ENCODE results near the gene LGMN. TPM values are rescaled to one million over a fixed set of nuclear protein-coding genes. Genes with fewer than 3 reads are reported as not detected.

Gene LGMN
- total RNA-seq, 2 donors from 2014 or later = 83.6 to 167 TPM

DNA sequence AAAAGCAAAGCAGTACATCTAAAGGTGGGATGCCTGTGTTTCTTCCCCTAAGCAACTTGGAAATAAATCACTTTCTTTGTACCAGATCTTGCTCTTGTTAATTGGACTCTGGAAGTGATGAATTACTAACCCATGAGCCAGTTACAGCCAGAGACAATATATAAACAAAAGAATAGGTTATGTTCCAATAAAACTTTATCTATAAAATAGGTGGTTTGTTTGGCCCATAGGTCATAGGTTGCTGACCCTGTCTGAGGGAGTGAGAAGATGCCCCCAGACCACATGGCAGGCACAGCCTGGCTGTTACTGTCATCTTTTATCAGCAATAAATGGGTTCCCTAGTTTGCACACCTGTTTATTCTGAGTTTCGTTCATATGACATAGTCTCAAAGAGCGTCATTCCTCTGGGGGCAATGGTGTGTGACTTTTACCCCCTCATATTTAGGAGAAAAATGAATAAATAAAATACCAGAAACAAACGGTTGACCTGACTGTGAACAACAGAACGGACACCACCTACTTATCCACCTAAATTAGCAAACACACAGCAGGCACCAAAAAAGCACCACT, 10.7 kb downstream of the LGMN start:
- Histone ChIP-seq H3K27ac (no peak overlapping the region), H3K9me3 (no peaks in the 10 kb centered on the region), H3K4me1 (ENCODE audit: control insufficient read depth in 1 of 2, low read depth in 2 of 2) (peaks cover 0 to 13% of the 10 kb centered on the region in 2 donors), H3K36me3 (peaks cover 5% of the 10 kb centered on the region), H3K4me3 (no peak overlapping the region), H3K27me3 (replicated peaks; ENCODE audit: insufficient read depth) (no peaks in the 10 kb centered on the region)
- TF ChIP-seq, protein P1, sequence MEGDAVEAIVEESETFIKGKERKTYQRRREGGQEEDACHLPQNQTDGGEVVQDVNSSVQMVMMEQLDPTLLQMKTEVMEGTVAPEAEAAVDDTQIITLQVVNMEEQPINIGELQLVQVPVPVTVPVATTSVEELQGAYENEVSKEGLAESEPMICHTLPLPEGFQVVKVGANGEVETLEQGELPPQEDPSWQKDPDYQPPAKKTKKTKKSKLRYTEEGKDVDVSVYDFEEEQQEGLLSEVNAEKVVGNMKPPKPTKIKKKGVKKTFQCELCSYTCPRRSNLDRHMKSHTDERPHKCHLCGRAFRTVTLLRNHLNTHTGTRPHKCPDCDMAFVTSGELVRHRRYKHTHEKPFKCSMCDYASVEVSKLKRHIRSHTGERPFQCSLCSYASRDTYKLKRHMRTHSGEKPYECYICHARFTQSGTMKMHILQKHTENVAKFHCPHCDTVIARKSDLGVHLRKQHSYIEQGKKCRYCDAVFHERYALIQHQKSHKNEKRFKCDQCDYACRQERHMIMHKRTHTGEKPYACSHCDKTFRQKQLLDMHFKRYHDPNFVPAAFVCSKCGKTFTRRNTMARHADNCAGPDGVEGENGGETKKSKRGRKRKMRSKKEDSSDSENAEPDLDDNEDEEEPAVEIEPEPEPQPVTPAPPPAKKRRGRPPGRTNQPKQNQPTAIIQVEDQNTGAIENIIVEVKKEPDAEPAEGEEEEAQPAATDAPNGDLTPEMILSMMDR (IDR thresholded peaks at IDR 0.05) = no peak
- ATAC-seq (ENCODE audit: insufficient number of reproducible peaks, low FRiP score, low read depth) (no peak), DNase-seq (ENCODE audit: low spot score) (no peak)

DNA sequence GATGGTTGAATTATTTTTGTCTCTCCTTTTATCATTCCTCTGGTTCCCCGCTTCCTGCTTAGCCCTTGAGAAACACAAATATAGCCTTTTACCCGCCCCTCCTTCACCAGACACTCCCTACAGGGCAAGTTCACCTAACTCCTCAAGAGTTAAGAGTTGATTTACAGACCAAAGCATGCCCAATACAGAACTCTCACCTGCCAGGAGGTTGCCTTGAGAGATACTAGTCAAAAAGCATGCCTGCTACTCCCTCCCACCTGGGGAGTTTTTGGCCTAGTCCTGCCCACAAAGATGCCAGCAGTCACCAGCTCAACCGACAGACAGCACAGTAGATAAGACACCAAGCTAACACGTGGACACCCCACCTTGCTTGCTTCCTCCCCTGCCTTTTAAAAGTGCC, 11.2 kb downstream of the LGMN start:
- Histone ChIP-seq H3K36me3 (peaks cover 6% of the 10 kb centered on the region), H3K4me1 (ENCODE audit: control insufficient read depth in 1 of 2, low read depth in 2 of 2) (peaks cover 0 to 18% of the 10 kb centered on the region in 2 donors), H3K9me3 (no peaks in the 10 kb centered on the region), H3K27ac (no peak overlapping the region), H3K4me3 (no peak overlapping the region), H3K27me3 (replicated peaks; ENCODE audit: insufficient read depth) (no peaks in the 10 kb centered on the region)
- TF ChIP-seq, protein P1 (IDR thresholded peaks at IDR 0.05) = no peak
- DNase-seq (ENCODE audit: low spot score) (no peak), ATAC-seq (ENCODE audit: insufficient number of reproducible peaks, low FRiP score, low read depth) (no peak)

DNA sequence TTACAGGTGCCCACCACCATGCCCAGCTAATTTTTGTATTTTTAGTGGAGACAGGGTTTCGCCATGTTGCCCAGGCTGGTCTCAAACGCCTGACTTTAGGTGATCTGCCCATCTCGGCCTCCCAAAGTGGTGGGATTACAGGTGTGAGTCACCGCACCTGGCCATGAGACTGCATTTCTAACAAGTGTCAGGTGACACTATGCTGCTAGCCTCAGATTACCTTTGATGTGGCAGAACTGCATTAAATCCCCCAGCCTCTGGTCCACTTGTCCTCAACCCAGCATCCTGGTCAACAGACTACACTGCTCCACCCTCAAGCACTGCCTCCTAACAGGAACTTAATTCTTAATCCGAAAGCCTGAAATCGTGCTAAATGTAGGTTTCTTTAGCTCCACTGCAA, 13.1 kb downstream of the LGMN start:
- TF ChIP-seq, protein P1 (IDR thresholded peaks at IDR 0.05) = no peak

DNA sequence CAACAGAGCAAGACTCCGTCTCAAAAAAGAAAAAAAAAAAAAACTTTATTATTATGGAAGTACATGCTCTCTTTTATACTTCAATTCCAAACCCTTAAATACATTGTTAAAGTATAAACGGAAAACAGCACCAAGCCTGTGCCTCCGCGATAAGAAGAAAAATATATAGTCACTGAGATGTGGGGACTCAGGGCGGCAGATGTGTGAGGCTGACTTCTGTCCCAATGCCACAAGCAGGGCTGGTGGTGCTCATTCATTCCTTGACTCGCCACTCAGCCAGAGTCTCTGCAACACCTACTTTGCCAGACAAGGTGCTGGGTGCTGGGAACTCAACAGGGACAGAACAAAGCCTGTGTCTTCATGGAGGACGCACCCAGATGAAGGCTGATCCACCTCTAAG, 13.8 kb downstream of the LGMN start:
- H3K36me3 ChIP-seq = peaks cover 13% of the 10 kb centered on the region
- H3K27me3 ChIP-seq (replicated peaks; ENCODE audit: insufficient read depth) = no peaks in the 10 kb centered on the region
- TF ChIP-seq, protein P1 (IDR thresholded peaks at IDR 0.05) = no peak
- DNase-seq (ENCODE audit: low spot score) (no peak), ATAC-seq (ENCODE audit: insufficient number of reproducible peaks, low FRiP score, low read depth) (no peak)
- peaks cover 2 to 18% of the 10 kb centered on the region in 2 donors for H3K4me1 ChIP-seq (ENCODE audit: control insufficient read depth in 1 of 2, low read depth in 2 of 2)
- H3K9me3 ChIP-seq = no peaks in the 10 kb centered on the region
- no peak overlapping the region for H3K4me3 ChIP-seq
- H3K27ac ChIP-seq = no peak overlapping the region

More for the DNA sequence above, 13.1 kb downstream of the LGMN start:
- ATAC-seq (ENCODE audit: insufficient number of reproducible peaks, low FRiP score, low read depth) = no peak
- Histone ChIP-seq H3K4me1 (ENCODE audit: control insufficient read depth in 1 of 2, low read depth in 2 of 2) (peaks cover 0 to 18% of the 10 kb centered on the region in 2 donors), H3K27ac (no peak overlapping the region), H3K4me3 (no peak overlapping the region), H3K27me3 (replicated peaks; ENCODE audit: insufficient read depth) (no peaks in the 10 kb centered on the region), H3K9me3 (no peaks in the 10 kb centered on the region), H3K36me3 (peaks cover 18% of the 10 kb centered on the region)
- DNase-seq (ENCODE audit: low spot score) = no peak

DNA sequence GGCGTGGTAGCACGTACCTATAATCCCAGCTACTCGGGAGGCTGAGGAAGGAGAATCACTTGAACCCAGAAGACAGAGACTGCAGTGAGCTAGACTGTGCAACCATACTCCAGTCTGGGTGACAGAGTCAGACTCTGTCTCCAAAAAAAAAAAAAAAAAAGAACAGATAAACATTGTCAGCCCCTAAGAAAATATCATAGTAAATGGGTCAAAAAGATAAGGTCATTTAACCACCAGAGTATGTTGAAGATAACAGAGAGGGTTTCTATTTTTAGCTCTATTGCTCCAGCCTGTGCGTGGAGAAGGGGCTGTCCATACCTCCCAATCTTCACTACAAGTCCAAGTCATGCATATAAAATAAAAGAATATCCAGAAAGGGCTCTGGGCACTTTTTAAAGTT, 15.4 kb downstream of the LGMN start:
- no peak overlapping the region for H3K4me3 ChIP-seq
- ATAC-seq (ENCODE audit: insufficient number of reproducible peaks, low FRiP score, low read depth) (no peak), DNase-seq (ENCODE audit: low spot score) (no peak)
- TF ChIP-seq, protein P1 (IDR thresholded peaks at IDR 0.05) = no peak
- no peaks in the 10 kb centered on the region for H3K9me3 ChIP-seq
- H3K27me3 ChIP-seq (replicated peaks; ENCODE audit: insufficient read depth) = no peaks in the 10 kb centered on the region
- H3K4me1 ChIP-seq (ENCODE audit: control insufficient read depth in 1 of 2, low read depth in 2 of 2) = peaks cover 4 to 18% of the 10 kb centered on the region in 2 donors
- no peak overlapping the region for H3K27ac ChIP-seq
- peaks cover 13% of the 10 kb centered on the region for H3K36me3 ChIP-seq

All from thoracic aorta (tissue), 2 donors.